ENCODE results near the gene GLDN. TPM values are rescaled to one million over a fixed set of nuclear protein-coding genes. Genes with fewer than 3 reads are reported as not detected.

GLDN gene
- total RNA-seq, 1 donor from 2014 or later, result 3.4 TPM

DNA sequence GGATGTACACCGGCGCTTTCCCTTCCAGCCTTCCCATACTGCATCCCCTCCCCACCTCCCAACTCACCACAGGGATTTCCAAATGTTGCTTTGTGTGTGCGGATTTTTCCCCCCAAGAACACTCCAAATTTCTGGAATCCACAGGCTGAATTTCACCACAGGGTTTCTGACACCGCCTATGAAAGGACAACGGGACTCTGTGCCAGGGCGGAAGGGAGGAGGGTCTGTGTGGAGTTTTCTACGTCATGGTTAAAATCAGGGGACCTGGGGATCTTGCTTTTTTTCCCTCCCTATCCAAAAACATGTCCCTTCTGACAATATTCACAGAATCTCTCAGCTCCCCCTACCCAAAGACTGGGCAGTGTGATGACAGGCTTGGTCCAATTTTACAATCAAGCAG, 17.7 kb upstream of the GLDN start:
- H3K27me3 ChIP-seq, result no peaks in the 10 kb centered on the region
- H3K4me3 ChIP-seq, result no peak overlapping the region
- no peaks in the 10 kb centered on the region for H3K36me3 ChIP-seq
- TF ChIP-seq, protein P1, sequence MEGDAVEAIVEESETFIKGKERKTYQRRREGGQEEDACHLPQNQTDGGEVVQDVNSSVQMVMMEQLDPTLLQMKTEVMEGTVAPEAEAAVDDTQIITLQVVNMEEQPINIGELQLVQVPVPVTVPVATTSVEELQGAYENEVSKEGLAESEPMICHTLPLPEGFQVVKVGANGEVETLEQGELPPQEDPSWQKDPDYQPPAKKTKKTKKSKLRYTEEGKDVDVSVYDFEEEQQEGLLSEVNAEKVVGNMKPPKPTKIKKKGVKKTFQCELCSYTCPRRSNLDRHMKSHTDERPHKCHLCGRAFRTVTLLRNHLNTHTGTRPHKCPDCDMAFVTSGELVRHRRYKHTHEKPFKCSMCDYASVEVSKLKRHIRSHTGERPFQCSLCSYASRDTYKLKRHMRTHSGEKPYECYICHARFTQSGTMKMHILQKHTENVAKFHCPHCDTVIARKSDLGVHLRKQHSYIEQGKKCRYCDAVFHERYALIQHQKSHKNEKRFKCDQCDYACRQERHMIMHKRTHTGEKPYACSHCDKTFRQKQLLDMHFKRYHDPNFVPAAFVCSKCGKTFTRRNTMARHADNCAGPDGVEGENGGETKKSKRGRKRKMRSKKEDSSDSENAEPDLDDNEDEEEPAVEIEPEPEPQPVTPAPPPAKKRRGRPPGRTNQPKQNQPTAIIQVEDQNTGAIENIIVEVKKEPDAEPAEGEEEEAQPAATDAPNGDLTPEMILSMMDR (IDR thresholded peaks at IDR 0.05), result no peak
- intact Hi-C loops (cut with DNase I), result no loop called here
- peaks cover 0 to 7% of the 10 kb centered on the region in 2 donors for H3K4me1 ChIP-seq
- DNase-seq (ENCODE audit: low spot score in 2 of 2), result no peak
- H3K27ac ChIP-seq, result no peak overlapping the region
- no peaks in the 10 kb centered on the region for H3K9me3 ChIP-seq

DNA sequence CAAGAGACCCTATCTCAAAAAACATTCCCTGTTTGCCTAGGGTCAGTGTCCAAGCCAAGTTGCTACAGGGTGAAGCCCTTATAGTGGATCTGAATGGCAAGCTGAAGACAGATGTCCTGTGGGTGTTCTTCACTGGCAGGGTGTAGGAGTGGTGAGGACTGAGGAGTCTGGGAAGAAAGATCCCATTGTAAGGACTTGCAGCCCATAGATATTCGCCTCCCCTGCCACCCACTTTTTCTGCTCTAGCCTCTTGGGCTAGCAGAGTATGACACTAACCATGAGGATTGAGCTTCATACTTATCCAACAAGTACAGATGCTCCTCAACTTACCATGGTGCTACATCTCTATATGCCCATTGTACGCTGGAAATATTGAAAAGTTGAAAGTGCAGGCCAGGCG, 16.3 kb upstream of the GLDN start:
- no peak overlapping the region for H3K4me3 ChIP-seq
- H3K36me3 ChIP-seq, result no peaks in the 10 kb centered on the region
- no peak overlapping the region for H3K27ac ChIP-seq
- intact Hi-C loops (cut with DNase I), result no loop called here
- DNase-seq (ENCODE audit: low spot score in 2 of 2), result no peak
- H3K27me3 ChIP-seq, result no peaks in the 10 kb centered on the region
- peaks cover 0 to 7% of the 10 kb centered on the region in 2 donors for H3K4me1 ChIP-seq
- no peaks in the 10 kb centered on the region for H3K9me3 ChIP-seq
- TF ChIP-seq, protein P1 (IDR thresholded peaks at IDR 0.05), result no peak

DNA sequence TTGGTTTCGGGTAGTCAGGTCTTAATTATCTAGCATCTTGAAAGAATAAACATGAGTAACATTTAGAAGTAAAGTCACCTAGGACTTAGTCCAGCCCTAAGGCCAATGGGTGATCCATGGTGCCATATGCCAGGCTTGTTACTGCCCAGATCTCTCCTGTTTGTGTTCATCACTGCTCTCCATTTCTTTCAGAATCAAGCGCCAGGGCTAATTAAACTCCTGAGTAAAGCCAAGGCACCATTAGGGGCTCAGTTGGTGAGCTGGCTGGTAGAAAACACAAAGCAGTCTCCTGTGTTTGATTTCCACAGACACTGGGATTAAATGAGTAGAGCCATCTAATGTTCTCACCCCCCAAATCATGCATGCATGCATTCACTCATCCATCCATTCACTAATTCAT, 14.4 kb upstream of the GLDN start:
- no peak for DNase-seq (ENCODE audit: low spot score in 2 of 2)
- no peak overlapping the region for H3K27ac ChIP-seq
- peaks cover 0 to 4% of the 10 kb centered on the region in 2 donors for H3K4me1 ChIP-seq
- H3K36me3 ChIP-seq, result no peaks in the 10 kb centered on the region
- intact Hi-C loops (cut with DNase I), result no loop called here
- H3K4me3 ChIP-seq, result no peak overlapping the region
- no peaks in the 10 kb centered on the region for H3K27me3 ChIP-seq
- TF ChIP-seq, protein P1 (IDR thresholded peaks at IDR 0.05), result no peak
- no peaks in the 10 kb centered on the region for H3K9me3 ChIP-seq

DNA sequence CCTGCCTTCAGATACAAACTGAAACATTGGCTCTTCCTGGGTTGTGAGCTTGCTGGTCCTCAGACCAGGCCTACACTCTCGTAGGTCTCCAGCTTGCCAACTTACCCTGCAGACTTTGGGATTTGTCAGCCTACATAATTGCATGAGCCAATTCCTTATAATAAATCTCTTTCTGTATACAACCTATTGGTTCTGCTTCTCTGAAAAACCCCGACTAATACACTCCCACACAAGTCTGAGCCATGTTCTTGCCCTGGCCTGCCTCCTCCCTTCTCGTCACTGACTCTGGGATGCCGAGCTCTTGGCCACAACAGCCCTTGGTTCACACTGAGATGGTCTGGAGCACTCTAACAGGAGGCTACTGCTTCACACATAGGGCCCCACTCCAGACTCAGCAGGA, 12.5 kb upstream of the GLDN start:
- intact Hi-C loops (cut with DNase I), result no loop called here
- Histone ChIP-seq H3K4me1 (peaks cover 6 to 13% of the 10 kb centered on the region in 2 donors), H3K27me3 (no peaks in the 10 kb centered on the region), H3K4me3 (no peak overlapping the region), H3K9me3 (no peaks in the 10 kb centered on the region), H3K27ac (no peak overlapping the region), H3K36me3 (no peaks in the 10 kb centered on the region)
- DNase-seq (ENCODE audit: low spot score in 2 of 2), result no peak
- TF ChIP-seq, protein P1 (IDR thresholded peaks at IDR 0.05), result no peak

DNA sequence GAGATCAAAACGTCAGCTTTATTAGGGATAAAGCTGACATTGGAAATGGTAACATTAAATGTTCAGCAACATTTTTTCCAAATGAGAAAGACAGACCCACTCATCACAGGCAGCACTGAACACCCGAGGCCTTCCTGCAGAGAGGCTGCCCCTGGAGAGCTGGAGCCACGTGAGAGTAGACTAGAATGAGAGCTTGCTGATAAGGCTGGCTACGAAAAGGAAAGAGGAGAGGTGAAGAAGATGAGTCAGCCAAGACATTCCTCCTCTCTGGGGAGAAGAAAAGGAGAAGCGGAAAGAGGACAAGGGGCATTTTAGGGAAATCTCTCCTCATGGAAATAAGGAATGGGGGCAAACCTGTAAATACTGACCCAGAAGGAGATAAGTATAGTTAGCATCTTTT, 10.3 kb upstream of the GLDN start:
- no peak for DNase-seq (ENCODE audit: low spot score in 2 of 2)
- Histone ChIP-seq H3K4me1 (peaks cover 11 to 26% of the 10 kb centered on the region in 2 donors), H3K27me3 (no peaks in the 10 kb centered on the region), H3K9me3 (no peaks in the 10 kb centered on the region), H3K4me3 (no peak overlapping the region), H3K36me3 (no peaks in the 10 kb centered on the region), H3K27ac (no peak overlapping the region)
- TF ChIP-seq, protein P1 (IDR thresholded peaks at IDR 0.05), result no peak
- intact Hi-C loops (cut with DNase I), result loop anchor here (5.0 kb wide), 1 partner anchor 104 kb away; no protein-coding TSS in a partner anchor

Data from ascending aorta (tissue), 2 donors.